ENCODE results near the gene GREB1. TPM values are rescaled to one million over a fixed set of nuclear protein-coding genes. Genes with fewer than 3 reads are reported as not detected.

GREB1 gene
- total RNA-seq, 1 donor from 2014 or later: under 0.01 TPM

DNA sequence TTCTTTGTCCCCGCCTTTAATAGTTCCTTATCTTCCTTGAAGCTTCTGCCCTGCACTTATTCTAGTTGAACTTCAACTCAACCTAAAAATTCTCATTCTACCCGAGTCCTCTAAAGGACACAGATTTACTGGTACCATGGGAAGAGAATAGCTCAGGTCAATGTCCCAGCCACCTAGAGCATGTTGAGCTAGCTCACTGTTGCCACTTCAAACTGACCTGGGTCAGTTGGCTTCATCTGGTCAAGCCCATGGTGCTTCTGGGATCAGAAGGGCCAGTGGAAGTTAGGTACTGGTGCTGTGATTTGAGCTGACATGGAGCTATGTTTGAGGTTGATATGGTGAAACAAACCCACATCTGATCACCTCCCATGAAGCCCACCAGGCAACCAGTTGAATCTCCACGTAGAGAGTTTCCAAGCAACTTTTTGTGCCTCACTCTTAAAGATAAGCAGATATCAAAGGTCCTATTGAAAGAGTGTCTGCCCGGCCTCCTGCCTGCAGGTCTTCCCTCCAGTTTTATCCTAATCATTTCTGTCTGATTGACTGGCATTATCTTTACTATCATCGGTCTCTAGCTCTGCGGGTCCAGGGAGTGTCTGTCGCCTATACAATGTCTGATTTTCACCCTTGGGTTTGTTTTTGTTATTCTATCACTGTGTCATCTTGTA is 17.2 kb downstream of the GREB1 start:
- Histone ChIP-seq H3K36me3 (ENCODE audit: control insufficient read depth, insufficient read depth, low read length) (no peaks in the 10 kb centered on the region), H3K4me3 (ENCODE audit: low read depth, low read length) (no peak overlapping the region), H3K27me3 (ENCODE audit: control insufficient read depth, insufficient read depth, low read length) (no peaks in the 10 kb centered on the region)
- DNase-seq (ENCODE audit: low read depth): no peak
- no peak for FAIRE-seq
- TF ChIP-seq, protein P1, sequence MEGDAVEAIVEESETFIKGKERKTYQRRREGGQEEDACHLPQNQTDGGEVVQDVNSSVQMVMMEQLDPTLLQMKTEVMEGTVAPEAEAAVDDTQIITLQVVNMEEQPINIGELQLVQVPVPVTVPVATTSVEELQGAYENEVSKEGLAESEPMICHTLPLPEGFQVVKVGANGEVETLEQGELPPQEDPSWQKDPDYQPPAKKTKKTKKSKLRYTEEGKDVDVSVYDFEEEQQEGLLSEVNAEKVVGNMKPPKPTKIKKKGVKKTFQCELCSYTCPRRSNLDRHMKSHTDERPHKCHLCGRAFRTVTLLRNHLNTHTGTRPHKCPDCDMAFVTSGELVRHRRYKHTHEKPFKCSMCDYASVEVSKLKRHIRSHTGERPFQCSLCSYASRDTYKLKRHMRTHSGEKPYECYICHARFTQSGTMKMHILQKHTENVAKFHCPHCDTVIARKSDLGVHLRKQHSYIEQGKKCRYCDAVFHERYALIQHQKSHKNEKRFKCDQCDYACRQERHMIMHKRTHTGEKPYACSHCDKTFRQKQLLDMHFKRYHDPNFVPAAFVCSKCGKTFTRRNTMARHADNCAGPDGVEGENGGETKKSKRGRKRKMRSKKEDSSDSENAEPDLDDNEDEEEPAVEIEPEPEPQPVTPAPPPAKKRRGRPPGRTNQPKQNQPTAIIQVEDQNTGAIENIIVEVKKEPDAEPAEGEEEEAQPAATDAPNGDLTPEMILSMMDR (IDR thresholded peaks at IDR 0.05; ENCODE audit: insufficient read depth, low read length, severe bottlenecking): no peak

DNA sequence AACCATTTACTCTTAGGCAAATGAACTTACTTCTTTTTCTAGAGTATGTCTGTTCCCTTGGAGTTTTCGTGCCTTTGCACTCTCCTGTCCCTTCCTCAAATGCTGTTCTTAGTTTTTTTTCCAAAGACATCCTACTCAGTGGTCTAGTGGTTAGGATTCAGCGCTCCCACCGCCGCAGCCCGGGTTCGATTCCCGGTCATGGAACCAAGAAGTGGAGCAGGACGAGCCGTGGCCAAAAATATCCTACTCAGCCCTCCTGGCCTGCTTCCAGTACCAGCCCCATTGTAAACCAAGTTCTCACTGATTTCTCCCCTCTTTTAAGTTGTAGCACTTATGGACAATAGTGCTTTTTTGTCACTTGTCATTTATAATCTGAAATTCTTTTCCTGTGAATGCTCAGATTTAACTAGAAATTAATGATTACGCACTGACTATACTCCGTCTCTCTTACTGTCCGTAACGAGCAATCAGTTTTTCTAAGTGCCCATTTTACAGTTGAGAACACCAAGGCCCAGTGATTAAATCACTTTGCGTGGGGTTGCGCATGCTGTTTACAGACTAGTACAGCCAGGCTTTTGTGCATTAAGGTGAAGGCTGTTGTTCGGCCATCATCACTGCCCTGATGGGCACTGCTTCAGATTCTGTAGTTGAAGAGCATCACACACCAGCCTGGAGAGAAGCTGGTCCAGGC is 17.9 kb downstream of the GREB1 start:
- no peak overlapping the region for H3K4me3 ChIP-seq (ENCODE audit: low read depth, low read length)
- FAIRE-seq: no peak

DNA sequence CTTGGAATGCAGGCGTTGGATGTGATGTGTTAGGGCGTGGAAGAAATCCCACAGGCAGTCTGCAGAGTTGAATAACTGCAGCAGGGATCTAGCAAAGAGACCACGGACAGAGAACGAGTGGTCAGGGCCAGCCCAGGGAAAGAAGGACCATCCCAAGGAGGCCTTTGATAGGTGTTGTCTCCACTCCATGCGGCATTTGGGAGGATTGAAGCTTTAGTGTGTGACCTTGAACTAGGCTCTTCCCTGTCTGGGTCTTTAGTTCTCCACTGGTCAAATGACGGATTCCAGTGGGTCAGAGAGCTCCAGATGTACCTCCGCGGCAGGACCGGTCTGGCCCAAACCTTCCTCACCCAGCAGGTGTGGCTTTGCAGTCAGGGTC is 18.4 kb downstream of the GREB1 start:
- Histone ChIP-seq H3K36me3 (ENCODE audit: control insufficient read depth, insufficient read depth, low read length) (no peaks in the 10 kb centered on the region), H3K27me3 (ENCODE audit: control insufficient read depth, insufficient read depth, low read length) (peaks cover 4% of the 10 kb centered on the region), H3K4me3 (ENCODE audit: low read depth, low read length) (no peak overlapping the region)
- TF ChIP-seq, protein P1 (IDR thresholded peaks at IDR 0.05; ENCODE audit: insufficient read depth, low read length, severe bottlenecking): no peak
- peak; percentile 50 for FAIRE-seq
- no peak for DNase-seq (ENCODE audit: low read depth)

More for the DNA sequence above, 17.9 kb downstream of the GREB1 start:
- TF ChIP-seq, protein P1 (IDR thresholded peaks at IDR 0.05; ENCODE audit: insufficient read depth, low read length, severe bottlenecking): no peak
- H3K36me3 ChIP-seq (ENCODE audit: control insufficient read depth, insufficient read depth, low read length): no peaks in the 10 kb centered on the region
- DNase-seq (ENCODE audit: low read depth): no peak
- peaks cover 4% of the 10 kb centered on the region for H3K27me3 ChIP-seq (ENCODE audit: control insufficient read depth, insufficient read depth, low read length)

DNA sequence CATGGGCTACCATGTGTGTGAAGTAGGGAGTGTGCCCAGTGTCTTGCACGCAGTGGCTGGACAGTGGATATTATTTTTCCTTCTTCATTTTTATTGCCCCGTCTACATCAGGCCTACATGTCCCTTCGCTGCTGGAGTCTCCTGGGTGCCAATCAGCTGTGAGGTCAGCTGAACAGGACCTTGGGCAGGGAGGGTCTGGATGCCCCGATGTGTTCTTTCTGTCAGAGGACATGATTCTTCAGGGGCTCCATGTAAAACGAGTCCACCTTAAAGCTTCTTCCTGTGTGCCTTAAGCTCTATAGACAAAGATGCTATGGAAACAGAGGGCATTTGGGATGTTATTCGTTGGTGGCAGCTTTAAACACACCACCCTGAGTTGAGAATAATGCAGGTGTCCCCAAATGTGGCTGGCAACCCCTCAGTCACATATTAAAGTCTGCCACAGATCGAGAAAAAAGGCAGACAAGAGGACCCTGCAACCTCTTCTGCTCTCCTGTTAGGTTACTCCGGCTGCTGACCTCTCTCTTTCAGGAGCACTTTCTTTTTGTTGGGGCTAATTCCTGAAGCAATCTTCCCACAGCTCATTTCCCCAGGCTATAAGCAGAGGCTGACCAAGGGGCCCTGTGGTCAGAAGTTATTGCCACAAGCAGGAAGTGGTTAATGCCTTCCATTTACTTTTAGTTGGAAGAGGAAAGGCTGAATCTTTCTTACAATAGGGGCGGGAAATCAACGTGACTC is 20.0 kb downstream of the GREB1 start:
- Histone ChIP-seq H3K27me3 (ENCODE audit: control insufficient read depth, insufficient read depth, low read length) (peaks cover 9% of the 10 kb centered on the region), H3K36me3 (ENCODE audit: control insufficient read depth, insufficient read depth, low read length) (no peaks in the 10 kb centered on the region), H3K4me3 (ENCODE audit: low read depth, low read length) (no peak overlapping the region)
- TF ChIP-seq, protein P1 (IDR thresholded peaks at IDR 0.05; ENCODE audit: insufficient read depth, low read length, severe bottlenecking): no peak
- FAIRE-seq (no peak), DNase-seq (ENCODE audit: low read depth) (no peak)

DNA sequence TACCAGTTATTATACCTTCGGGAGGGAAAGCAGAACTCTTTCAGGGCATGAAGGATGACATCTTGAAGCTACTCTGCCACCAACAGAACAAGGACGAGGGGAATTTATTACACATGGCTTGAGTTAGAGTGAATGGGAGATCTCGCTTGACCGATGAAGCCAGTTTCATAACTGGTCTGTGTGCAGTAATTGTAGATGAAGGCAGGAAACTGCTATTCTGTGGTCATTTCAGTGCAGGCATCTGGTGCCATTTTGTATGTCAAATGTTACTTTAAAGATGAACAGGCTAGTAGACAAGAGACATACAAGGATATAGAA is 20.5 kb downstream of the GREB1 start:
- Histone ChIP-seq H3K4me3 (ENCODE audit: low read depth, low read length) (no peak overlapping the region), H3K27me3 (ENCODE audit: control insufficient read depth, insufficient read depth, low read length) (peaks cover 9% of the 10 kb centered on the region), H3K36me3 (ENCODE audit: control insufficient read depth, insufficient read depth, low read length) (no peaks in the 10 kb centered on the region)
- DNase-seq (ENCODE audit: low read depth): no peak
- FAIRE-seq: no peak
- TF ChIP-seq, protein P1 (IDR thresholded peaks at IDR 0.05; ENCODE audit: insufficient read depth, low read length, severe bottlenecking): no peak

Data from bronchial epithelial cell (primary cell).